DOHH2 (cell line): Measurements from ENCODE around the gene KLHL6.

Source experiments
- H3F3A ChIP-seq: fragments of 200-600 bp; sonication (generic), shearing (Covaris generic); 2 replicates; pipeline ENCODE4 v1.6.0; 2016; ENCODE audit warnings: antibody characterized with exemption, mild to moderate bottlenecking; ENCODE audit not compliant: control insufficient read depth, insufficient read depth
- H3K27ac ChIP-seq: fragments of 200-600 bp; sonication (generic); 2 replicates; pipeline ENCODE4 v1.5.1; 2014; ENCODE audit warnings: low read depth, mild to moderate bottlenecking, low read length, moderate library complexity
- H3K27me3 ChIP-seq: fragments of 200-600 bp; sonication (generic); 2 replicates; pipeline ENCODE4 v1.6.1; 2014; ENCODE audit warnings: mild to moderate bottlenecking, low read length, mixed read lengths; ENCODE audit not compliant: control insufficient read depth
- H3K36me3 ChIP-seq: fragments of 200-600 bp; sonication (generic); 2 replicates; pipeline ENCODE4 v1.6.1; 2014; ENCODE audit warnings: mild to moderate bottlenecking, low read length, moderate library complexity, mixed read lengths; ENCODE audit not compliant: control insufficient read depth
- H3K4me1 ChIP-seq: fragments of 200-600 bp; sonication (generic); 2 replicates; pipeline ENCODE4 v1.6.1; 2014; ENCODE audit warnings: mild to moderate bottlenecking, low read length, mixed read lengths; ENCODE audit not compliant: control insufficient read depth
- H3K4me2 ChIP-seq: fragments of 200-600 bp; sonication (generic); 2 replicates; pipeline ENCODE4 v1.6.0; 2014; ENCODE audit warnings: mild to moderate bottlenecking, low read length, moderate library complexity
- H3K4me3 ChIP-seq: fragments of 200-600 bp; sonication (generic); 2 replicates; pipeline ENCODE4 v1.5.1; 2014; ENCODE audit warnings: mild to moderate bottlenecking, low read length, mixed read lengths
- H3K79me2 ChIP-seq: fragments of 200-600 bp; sonication (generic); 2 replicates; pipeline ENCODE4 v1.6.1; 2014; ENCODE audit warnings: mild to moderate bottlenecking, low read length, mixed read lengths; ENCODE audit not compliant: control insufficient read depth
- H3K9me2 ChIP-seq: fragments of 200-600 bp; sonication (generic); replicated peaks from 2 replicates; pipeline ENCODE4 v1.6.1; 2014; ENCODE audit warnings: mild to moderate bottlenecking, low read length, mixed read lengths; ENCODE audit not compliant: control insufficient read depth
- H3K9me3 ChIP-seq: fragments of 200-600 bp; sonication (generic); 2 replicates; pipeline ENCODE4 v1.6.1; 2014; ENCODE audit warnings: antibody characterized with exemption, low read length, mixed read lengths; ENCODE audit not compliant: control insufficient read depth, insufficient read depth
- H4K20me1 ChIP-seq: fragments of 200-600 bp; sonication (generic); 2 replicates; pipeline ENCODE4 v1.6.0; 2014; ENCODE audit warnings: low read depth, mild to moderate bottlenecking, antibody characterized with exemption, low read length, moderate library complexity; ENCODE audit not compliant: control insufficient read depth, insufficient read depth
- EZH2phosphoT487 ChIP-seq: fragments of 200-600 bp; sonication (generic); IDR thresholded peaks from 2 replicates; pipeline ENCODE4 v1.6.1; 2017; ENCODE audit warnings: borderline replicate concordance, mild to moderate bottlenecking, antibody characterized with exemption, low read length, moderate library complexity, mixed read lengths
- TF ChIP-seq, protein P1 (sequence below): fragments of 200-600 bp; sonication (generic); IDR thresholded peaks from one replicate; pipeline ENCODE4 v1.5.1; 2014; ENCODE audit warnings: antibody characterized with exemption, mild to moderate bottlenecking, low read depth, low read length; ENCODE audit not compliant: poor library complexity, severe bottlenecking

KLHL6 gene

DNA sequence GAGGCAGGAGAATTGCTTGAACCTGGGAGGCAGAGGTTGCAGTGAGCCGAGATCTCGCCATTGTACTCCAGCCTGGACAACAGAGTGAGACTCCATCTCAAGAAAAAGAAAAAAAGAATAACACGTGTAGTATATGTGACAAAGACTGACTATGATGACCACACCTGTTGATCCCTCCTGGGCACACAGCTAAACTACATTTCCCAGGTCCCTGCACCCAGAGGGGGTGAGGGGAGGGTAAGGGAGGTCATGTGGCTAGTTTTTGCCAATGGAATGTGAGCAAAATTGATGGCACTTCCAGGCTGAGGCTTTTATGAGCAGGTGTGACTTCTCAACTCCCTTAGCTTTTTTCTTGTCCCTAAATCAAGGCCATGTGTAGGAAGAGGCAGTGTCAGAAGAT is 58.2 kb downstream of the KLHL6 start:
- Histone ChIP-seq H3K27me3 (no peaks in the 10 kb centered on the region), H3K4me2 (no peak overlapping the region), H3F3A (no peaks in the 10 kb centered on the region), H3K4me1 (no peaks in the 10 kb centered on the region), H3K4me3 (no peak overlapping the region), H3K27ac (no peak overlapping the region), H3K9me2 (no peaks in the 10 kb centered on the region), H3K9me3 (no peaks in the 10 kb centered on the region), H4K20me1 (no peaks in the 10 kb centered on the region), H3K36me3 (peaks cover 84% of the 10 kb centered on the region), H3K79me2 (peaks cover 20% of the 10 kb centered on the region)
- TF ChIP-seq, protein P1, sequence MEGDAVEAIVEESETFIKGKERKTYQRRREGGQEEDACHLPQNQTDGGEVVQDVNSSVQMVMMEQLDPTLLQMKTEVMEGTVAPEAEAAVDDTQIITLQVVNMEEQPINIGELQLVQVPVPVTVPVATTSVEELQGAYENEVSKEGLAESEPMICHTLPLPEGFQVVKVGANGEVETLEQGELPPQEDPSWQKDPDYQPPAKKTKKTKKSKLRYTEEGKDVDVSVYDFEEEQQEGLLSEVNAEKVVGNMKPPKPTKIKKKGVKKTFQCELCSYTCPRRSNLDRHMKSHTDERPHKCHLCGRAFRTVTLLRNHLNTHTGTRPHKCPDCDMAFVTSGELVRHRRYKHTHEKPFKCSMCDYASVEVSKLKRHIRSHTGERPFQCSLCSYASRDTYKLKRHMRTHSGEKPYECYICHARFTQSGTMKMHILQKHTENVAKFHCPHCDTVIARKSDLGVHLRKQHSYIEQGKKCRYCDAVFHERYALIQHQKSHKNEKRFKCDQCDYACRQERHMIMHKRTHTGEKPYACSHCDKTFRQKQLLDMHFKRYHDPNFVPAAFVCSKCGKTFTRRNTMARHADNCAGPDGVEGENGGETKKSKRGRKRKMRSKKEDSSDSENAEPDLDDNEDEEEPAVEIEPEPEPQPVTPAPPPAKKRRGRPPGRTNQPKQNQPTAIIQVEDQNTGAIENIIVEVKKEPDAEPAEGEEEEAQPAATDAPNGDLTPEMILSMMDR: no peak
- no peak for TF ChIP-seq EZH2phosphoT487

DNA sequence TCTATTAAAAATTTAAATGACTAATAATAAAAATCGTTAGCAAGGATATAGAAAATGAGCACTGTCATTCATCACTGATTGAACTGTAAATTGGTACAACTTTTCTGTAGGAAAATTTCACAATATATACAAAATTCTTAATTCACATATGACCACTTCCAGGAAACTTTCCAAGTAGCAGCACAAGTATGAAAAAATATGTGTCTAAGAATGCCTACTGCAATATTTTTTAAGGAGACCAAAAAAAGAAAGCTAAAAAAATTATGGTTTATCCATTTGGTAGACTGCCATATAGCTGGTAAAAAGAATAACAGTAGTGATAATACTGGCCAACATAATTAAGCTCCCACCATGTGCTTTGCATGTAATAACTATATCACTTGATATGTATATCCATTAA is 59.2 kb downstream of the KLHL6 start:
- H4K20me1 ChIP-seq: no peaks in the 10 kb centered on the region
- no peaks in the 10 kb centered on the region for H3K27me3 ChIP-seq
- no peaks in the 10 kb centered on the region for H3F3A ChIP-seq
- peaks cover 86% of the 10 kb centered on the region for H3K36me3 ChIP-seq
- TF ChIP-seq EZH2phosphoT487: no peak
- TF ChIP-seq, protein P1: no peak
- H3K4me1 ChIP-seq: no peaks in the 10 kb centered on the region
- H3K4me3 ChIP-seq: no peak overlapping the region
- peaks cover 12% of the 10 kb centered on the region for H3K79me2 ChIP-seq
- H3K9me3 ChIP-seq: no peaks in the 10 kb centered on the region
- H3K9me2 ChIP-seq: no peaks in the 10 kb centered on the region
- H3K27ac ChIP-seq: no peak overlapping the region
- H3K4me2 ChIP-seq: no peak overlapping the region

DNA sequence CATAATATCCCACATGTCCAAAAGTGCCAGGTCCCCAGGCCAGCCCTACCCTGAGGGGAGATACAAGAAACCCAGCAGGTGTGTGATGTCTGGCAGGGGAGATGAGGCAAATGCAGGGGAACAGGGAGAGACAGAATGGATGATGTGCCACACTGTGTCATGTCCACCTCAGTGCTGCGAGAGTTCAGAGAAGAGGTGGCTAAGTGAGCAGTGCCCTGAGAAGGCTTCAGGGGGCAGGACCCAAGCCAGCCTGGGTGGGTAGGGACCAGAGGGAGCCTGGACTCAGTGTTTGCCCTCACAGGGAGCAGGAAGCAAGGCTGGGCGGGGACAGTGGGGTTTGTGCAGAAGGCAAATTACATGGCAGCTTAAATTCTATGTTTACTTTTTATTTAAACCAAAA is 61.2 kb downstream of the KLHL6 start:
- H3K9me3 ChIP-seq: no peaks in the 10 kb centered on the region
- H3K79me2 ChIP-seq: no peaks in the 10 kb centered on the region
- no peak overlapping the region for H3K4me3 ChIP-seq
- H3K27me3 ChIP-seq: no peaks in the 10 kb centered on the region
- TF ChIP-seq, protein P1: no peak
- TF ChIP-seq EZH2phosphoT487: no peak
- H3K36me3 ChIP-seq: peaks cover 86% of the 10 kb centered on the region
- H3K4me1 ChIP-seq: peaks cover 3% of the 10 kb centered on the region
- H4K20me1 ChIP-seq: no peaks in the 10 kb centered on the region
- H3F3A ChIP-seq: 0 out of 2 replicates have a peak, but pooled peaks cover 2% of the 10 kb centered on the region
- no peak overlapping the region for H3K4me2 ChIP-seq
- H3K9me2 ChIP-seq: no peaks in the 10 kb centered on the region
- H3K27ac ChIP-seq: no peak overlapping the region
